HUES6 (cell line): ENCODE measurements around the gene NMNAT3.

Experiments used
- H3K27ac ChIP-seq: 2 replicates; pipeline ENCODE4 v1.7.0; 2013; ENCODE audit warnings: low read depth, mild to moderate bottlenecking, low read length, inconsistent platforms
- H3K27me3 ChIP-seq: 2 replicates; pipeline ENCODE4 v1.6.1; 2013; ENCODE audit warnings: low read length; ENCODE audit not compliant: control insufficient read depth, insufficient read depth
- H3K36me3 ChIP-seq: 2 replicates; pipeline ENCODE4 v1.6.1; 2013; ENCODE audit warnings: low read length; ENCODE audit not compliant: control insufficient read depth, insufficient read depth
- H3K4me1 ChIP-seq: 2 replicates; pipeline ENCODE4 v1.6.1; 2013; ENCODE audit warnings: low read length; ENCODE audit not compliant: control insufficient read depth, insufficient read depth
- H3K4me3 ChIP-seq: 2 replicates; pipeline ENCODE4 v1.5.1; 2013; ENCODE audit warnings: low read depth, low read length
- H3K9ac ChIP-seq: one replicate; pipeline ENCODE4 v1.6.1; 2013; ENCODE audit warnings: mild to moderate bottlenecking, low read length
- H3K9me3 ChIP-seq: 2 replicates; pipeline ENCODE4 v1.6.1; 2013; ENCODE audit warnings: low read depth, low read length; ENCODE audit not compliant: control insufficient read depth, insufficient read depth

The NMNAT3 gene

GRCh38 chr3:139657434-139657833 is 20.3 kb downstream of the NMNAT3 start:
- Histone ChIP-seq H3K27me3 (no peaks in the 10 kb centered on the region), H3K9ac (no peak overlapping the region), H3K9me3 (no peaks in the 10 kb centered on the region), H3K4me3 (no peak overlapping the region), H3K36me3 (no peaks in the 10 kb centered on the region), H3K4me1 (peaks cover 17% of the 10 kb centered on the region), H3K27ac (no peak overlapping the region)

GRCh38 chr3:139655909-139656595 is 21.7 kb downstream of the NMNAT3 start:
- Histone ChIP-seq H3K27ac (no peak overlapping the region), H3K27me3 (no peaks in the 10 kb centered on the region), H3K9ac (no peak overlapping the region), H3K9me3 (no peaks in the 10 kb centered on the region), H3K36me3 (no peaks in the 10 kb centered on the region), H3K4me3 (no peak overlapping the region), H3K4me1 (peaks cover 17% of the 10 kb centered on the region)

- Histone ChIP-seq H3K4me1 (peaks cover 17% of the 10 kb centered on the region), H3K27me3 (no peaks in the 10 kb centered on the region), H3K9ac (no peak overlapping the region), H3K9me3 (no peaks in the 10 kb centered on the region), H3K27ac (no peak overlapping the region), H3K36me3 (no peaks in the 10 kb centered on the region), H3K4me3 (no peak overlapping the region)
Observed at GRCh38 chr3:139654637-139655365, 23.0 kb downstream of the NMNAT3 start.

- H3K4me1 ChIP-seq = peaks cover 17% of the 10 kb centered on the region
Observed at GRCh38 chr3:139653582-139653981, 24.2 kb downstream of the NMNAT3 start.

GRCh38 chr3:139652561-139652960 is 25.2 kb downstream of the NMNAT3 start:
- Histone ChIP-seq H3K27me3 (no peaks in the 10 kb centered on the region), H3K4me3 (no peak overlapping the region), H3K36me3 (no peaks in the 10 kb centered on the region), H3K9me3 (no peaks in the 10 kb centered on the region), H3K9ac (no peak overlapping the region), H3K27ac (no peak overlapping the region), H3K4me1 (peaks cover 17% of the 10 kb centered on the region)

More at GRCh38 chr3:139653582-139653981, 24.2 kb downstream of the NMNAT3 start:
- H3K9me3 ChIP-seq = no peaks in the 10 kb centered on the region
- no peak overlapping the region for H3K9ac ChIP-seq
- H3K36me3 ChIP-seq = no peaks in the 10 kb centered on the region
- no peak overlapping the region for H3K27ac ChIP-seq
- no peaks in the 10 kb centered on the region for H3K27me3 ChIP-seq
- H3K4me3 ChIP-seq = no peak overlapping the region

- Histone ChIP-seq H3K36me3 (no peaks in the 10 kb centered on the region), H3K27ac (no peak overlapping the region), H3K4me3 (no peak overlapping the region), H3K27me3 (no peaks in the 10 kb centered on the region), H3K4me1 (no peaks in the 10 kb centered on the region), H3K9me3 (no peaks in the 10 kb centered on the region), H3K9ac (no peak overlapping the region)
Observed at GRCh38 chr3:139647866-139648435, 29.8 kb downstream of the NMNAT3 start.

GRCh38 chr3:139646512-139646911 is 31.3 kb downstream of the NMNAT3 start:
- H3K9me3 ChIP-seq = no peaks in the 10 kb centered on the region
- no peaks in the 10 kb centered on the region for H3K27me3 ChIP-seq
- no peaks in the 10 kb centered on the region for H3K36me3 ChIP-seq
- H3K4me1 ChIP-seq = no peaks in the 10 kb centered on the region
- H3K27ac ChIP-seq = no peak overlapping the region
- no peak overlapping the region for H3K9ac ChIP-seq
- H3K4me3 ChIP-seq = no peak overlapping the region

GRCh38 chr3:139642996-139643395 is 34.8 kb downstream of the NMNAT3 start:
- no peaks in the 10 kb centered on the region for H3K27me3 ChIP-seq
- H3K4me3 ChIP-seq = no peak overlapping the region
- H3K9me3 ChIP-seq = no peaks in the 10 kb centered on the region
- no peak overlapping the region for H3K27ac ChIP-seq
- no peaks in the 10 kb centered on the region for H3K4me1 ChIP-seq
- no peak overlapping the region for H3K9ac ChIP-seq
- H3K36me3 ChIP-seq = no peaks in the 10 kb centered on the region

GRCh38 chr3:139640456-139640855 is 37.3 kb downstream of the NMNAT3 start:
- Histone ChIP-seq H3K27ac (no peak overlapping the region), H3K4me1 (no peaks in the 10 kb centered on the region), H3K4me3 (no peak overlapping the region), H3K9ac (no peak overlapping the region), H3K27me3 (no peaks in the 10 kb centered on the region), H3K36me3 (no peaks in the 10 kb centered on the region), H3K9me3 (no peaks in the 10 kb centered on the region)

- H3K4me3 ChIP-seq = no peak overlapping the region
- H3K27me3 ChIP-seq = no peaks in the 10 kb centered on the region
- no peaks in the 10 kb centered on the region for H3K4me1 ChIP-seq
- no peaks in the 10 kb centered on the region for H3K9me3 ChIP-seq
- no peak overlapping the region for H3K9ac ChIP-seq
- H3K27ac ChIP-seq = no peak overlapping the region
- no peaks in the 10 kb centered on the region for H3K36me3 ChIP-seq
Observed at GRCh38 chr3:139639662-139640061, 38.1 kb downstream of the NMNAT3 start.

DNA sequence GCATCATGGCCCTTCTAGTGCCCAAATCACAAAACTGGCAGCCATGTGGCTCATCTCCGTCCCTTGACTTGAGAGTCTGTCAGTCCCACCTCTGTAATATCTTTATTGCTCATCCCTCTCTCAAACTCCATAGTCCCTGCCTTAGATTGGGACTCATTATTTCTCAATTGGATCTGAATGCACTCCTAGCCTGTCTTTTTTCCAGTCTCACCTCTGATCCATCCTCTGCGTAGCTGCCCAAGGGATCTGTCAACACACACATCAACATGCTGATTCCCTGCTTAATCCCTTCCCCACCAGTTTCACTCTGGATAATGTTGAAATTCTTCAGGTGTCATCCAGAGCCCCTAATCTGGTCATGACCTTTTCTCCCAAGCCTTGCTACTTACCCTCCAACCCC is 39.3 kb downstream of the NMNAT3 start:
- Histone ChIP-seq H3K27me3 (no peaks in the 10 kb centered on the region), H3K4me3 (no peak overlapping the region), H3K9me3 (no peaks in the 10 kb centered on the region), H3K4me1 (no peaks in the 10 kb centered on the region), H3K36me3 (no peaks in the 10 kb centered on the region), H3K9ac (no peak overlapping the region), H3K27ac (no peak overlapping the region)
